Measurements from ENCODE around the gene DIDO1. TPM values are rescaled to one million over a fixed set of nuclear protein-coding genes. Genes with fewer than 3 reads are reported as not detected.
A peak's percentile ranks its signal among the peaks of the same experiment; 100 is the strongest.

The DIDO1 gene
- total RNA-seq, 2 donors from 2014 or later, result 50.0 TPM

DNA sequence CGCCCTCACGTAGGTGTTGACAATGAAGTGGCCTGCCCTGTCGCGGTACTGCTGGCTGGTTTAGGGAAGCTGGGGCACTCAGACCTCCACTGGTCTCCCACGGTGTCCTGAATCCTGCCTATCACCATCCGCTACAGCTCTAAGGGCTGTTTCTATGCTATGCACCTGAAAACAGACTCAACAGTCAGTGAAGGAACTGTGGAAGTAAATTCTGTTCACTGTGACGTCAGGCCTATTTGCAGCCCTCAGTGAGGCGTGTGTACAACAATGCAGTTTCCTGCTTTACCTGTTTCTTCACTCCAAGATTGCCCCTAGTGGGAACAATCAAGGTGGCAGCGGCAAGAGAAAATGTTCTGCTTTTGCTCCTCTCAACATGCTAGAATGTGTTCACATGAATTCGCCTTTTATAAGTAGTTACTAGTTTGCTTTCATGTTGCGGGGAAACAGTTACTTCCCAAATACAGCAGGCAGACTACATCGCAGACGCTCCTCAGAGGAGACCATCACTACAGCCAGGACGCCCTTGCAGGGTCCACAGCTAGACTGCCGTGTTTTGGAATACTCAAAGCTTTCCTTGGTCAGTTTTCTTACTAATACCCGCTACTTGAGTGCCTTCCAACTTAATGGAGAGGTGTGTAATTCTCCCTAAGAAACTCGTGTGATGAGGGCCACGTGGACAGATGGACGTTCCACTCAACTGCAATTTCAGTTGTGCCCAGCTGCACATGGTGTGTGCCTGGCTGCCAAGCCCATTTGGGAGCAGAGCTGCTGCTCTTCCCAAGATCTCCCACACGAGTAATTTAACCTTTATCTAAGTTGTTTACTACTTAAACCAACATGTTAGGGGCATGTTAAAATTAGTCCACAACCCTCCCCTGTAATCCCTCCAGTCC, 25.4 kb downstream of the DIDO1 start:
- Mint-ChIP-seq H3K4me3 (peak overlapping the region in 1 of 2 donors; percentile 14), H3K36me3 (ENCODE audit: insufficient read depth in 2 of 2) (peaks cover 11 to 27% of the 10 kb centered on the region in 2 donors), H3K4me1 (ENCODE audit: low read depth) (peaks cover 72% of the 10 kb centered on the region), H3K27me3 (ENCODE audit: low read depth) (no peaks in the 10 kb centered on the region), H3K27ac (peak overlapping the region; percentile 31), H3K9me3 (no peaks in the 10 kb centered on the region)
- no peak for DNase-seq
- ATAC-seq (replicated peaks in 1 of 2), result peak; percentile 27 to 30

DNA sequence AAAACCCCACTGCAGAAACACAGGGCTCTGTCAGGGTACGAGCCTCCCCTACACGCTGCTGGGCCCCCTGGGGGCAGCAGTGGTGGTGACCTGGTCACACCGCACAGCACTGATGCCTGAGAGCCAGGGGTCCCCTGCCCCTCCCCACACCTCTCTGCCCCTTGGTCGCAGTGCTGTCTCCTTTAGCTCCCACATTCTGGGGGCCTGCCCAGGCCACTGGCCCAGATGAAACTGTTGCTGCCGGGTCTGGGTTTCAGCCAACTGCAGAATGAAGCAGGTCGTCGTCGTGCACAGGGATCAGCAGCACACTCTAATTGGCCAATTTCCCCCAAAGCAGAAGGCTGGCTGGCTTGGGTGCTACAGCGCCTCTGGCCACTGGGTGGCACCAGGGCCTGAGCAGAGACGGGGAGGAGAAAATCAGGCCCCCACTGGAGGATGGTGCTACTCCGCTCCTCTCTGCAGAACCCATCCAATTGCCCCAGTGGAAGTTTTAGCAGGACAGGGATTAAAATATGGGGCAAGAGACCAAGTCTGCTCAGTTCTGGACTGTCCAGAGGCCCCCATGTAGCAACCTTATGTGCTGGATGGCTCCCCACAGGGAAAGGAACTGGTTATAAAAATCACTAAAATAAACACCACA, 26.1 kb downstream of the DIDO1 start:
- peaks cover 67% of the 10 kb centered on the region for H3K4me1 Mint-ChIP-seq (ENCODE audit: low read depth)
- DNase-seq, result peak; percentile 72 to 78
- peak overlapping the region; percentile 68 to 85 for H3K4me3 Mint-ChIP-seq
- H3K9me3 Mint-ChIP-seq, result no peaks in the 10 kb centered on the region
- peak overlapping the region; percentile 31 for H3K27ac Mint-ChIP-seq
- peak; percentile 85 to 87 for ATAC-seq (replicated peaks in 1 of 2)
- peaks cover 9 to 29% of the 10 kb centered on the region in 2 donors for H3K36me3 Mint-ChIP-seq (ENCODE audit: insufficient read depth in 2 of 2)
- no peaks in the 10 kb centered on the region for H3K27me3 Mint-ChIP-seq (ENCODE audit: low read depth)

DNA sequence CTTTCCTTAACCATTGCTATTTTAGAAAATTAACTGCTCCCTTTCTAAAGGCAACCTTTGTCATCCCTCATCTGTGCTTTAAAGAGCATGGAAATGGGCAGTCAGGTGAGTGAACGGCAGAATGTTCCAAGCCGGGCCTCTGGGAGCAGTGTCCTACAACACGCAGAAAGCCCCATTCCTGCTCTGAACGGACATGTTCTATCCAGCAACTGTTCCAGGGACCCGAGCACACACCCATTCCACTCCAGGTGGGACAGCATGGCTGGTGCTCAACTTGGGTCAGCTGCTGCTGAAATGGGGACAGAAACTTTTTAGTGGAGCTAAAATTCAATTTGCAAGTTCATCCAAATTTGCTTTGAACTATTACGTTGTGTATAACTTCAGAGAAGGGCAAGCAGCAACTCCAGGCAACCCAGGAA, 26.7 kb downstream of the DIDO1 start:
- no peak overlapping the region for H3K27ac Mint-ChIP-seq

DNA sequence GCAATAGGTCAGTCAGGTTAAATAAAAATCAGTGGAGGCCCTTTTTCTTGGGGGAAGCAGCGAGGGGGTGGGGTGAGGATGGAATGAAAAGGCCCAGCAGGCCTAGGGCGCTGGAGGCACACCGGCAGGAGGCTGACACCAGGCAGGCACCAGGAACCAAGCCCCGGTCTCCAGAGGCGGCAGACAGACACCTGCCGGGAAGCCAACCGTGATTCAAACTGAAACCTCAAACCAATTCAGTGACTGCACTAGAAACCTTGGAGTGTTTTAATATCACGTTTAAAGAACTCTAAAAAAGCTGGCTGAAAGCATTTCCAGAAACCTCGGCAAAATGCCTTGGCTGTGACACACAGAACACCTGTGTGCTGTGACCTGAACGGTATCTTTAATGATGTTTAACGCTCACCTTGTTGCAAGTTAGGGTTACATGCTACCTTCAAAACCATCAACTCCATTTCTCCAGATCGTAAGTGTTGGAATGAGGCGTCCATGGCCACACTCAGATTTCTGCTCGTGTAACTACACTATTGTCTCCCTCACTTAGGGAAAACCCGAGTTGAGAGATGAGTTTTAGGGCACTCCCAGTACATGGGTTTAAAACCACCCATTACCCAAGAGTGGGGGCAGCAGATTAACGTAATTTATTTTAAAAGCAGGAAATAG, 27.2 kb downstream of the DIDO1 start:
- DNase-seq (peak; percentile 33 to 59), ATAC-seq (replicated peaks in 1 of 2) (peak; percentile 23 to 66)
- Mint-ChIP-seq H3K9me3 (no peaks in the 10 kb centered on the region), H3K27ac (peak overlapping the region; percentile 74), H3K4me3 (peak overlapping the region; percentile 66 to 85), H3K36me3 (ENCODE audit: insufficient read depth in 2 of 2) (peaks cover 8 to 32% of the 10 kb centered on the region in 2 donors), H3K27me3 (ENCODE audit: low read depth) (no peaks in the 10 kb centered on the region), H3K4me1 (ENCODE audit: low read depth) (peaks cover 57% of the 10 kb centered on the region)

More for the DNA sequence above, 26.7 kb downstream of the DIDO1 start:
- Mint-ChIP-seq H3K36me3 (ENCODE audit: insufficient read depth in 2 of 2) (peaks cover 7 to 29% of the 10 kb centered on the region in 2 donors), H3K4me3 (peak overlapping the region in 1 of 2 donors; percentile 85), H3K4me1 (ENCODE audit: low read depth) (peaks cover 62% of the 10 kb centered on the region), H3K27me3 (ENCODE audit: low read depth) (no peaks in the 10 kb centered on the region), H3K9me3 (no peaks in the 10 kb centered on the region)
- ATAC-seq (replicated peaks in 1 of 2) (no peak), DNase-seq (no peak)

DNA sequence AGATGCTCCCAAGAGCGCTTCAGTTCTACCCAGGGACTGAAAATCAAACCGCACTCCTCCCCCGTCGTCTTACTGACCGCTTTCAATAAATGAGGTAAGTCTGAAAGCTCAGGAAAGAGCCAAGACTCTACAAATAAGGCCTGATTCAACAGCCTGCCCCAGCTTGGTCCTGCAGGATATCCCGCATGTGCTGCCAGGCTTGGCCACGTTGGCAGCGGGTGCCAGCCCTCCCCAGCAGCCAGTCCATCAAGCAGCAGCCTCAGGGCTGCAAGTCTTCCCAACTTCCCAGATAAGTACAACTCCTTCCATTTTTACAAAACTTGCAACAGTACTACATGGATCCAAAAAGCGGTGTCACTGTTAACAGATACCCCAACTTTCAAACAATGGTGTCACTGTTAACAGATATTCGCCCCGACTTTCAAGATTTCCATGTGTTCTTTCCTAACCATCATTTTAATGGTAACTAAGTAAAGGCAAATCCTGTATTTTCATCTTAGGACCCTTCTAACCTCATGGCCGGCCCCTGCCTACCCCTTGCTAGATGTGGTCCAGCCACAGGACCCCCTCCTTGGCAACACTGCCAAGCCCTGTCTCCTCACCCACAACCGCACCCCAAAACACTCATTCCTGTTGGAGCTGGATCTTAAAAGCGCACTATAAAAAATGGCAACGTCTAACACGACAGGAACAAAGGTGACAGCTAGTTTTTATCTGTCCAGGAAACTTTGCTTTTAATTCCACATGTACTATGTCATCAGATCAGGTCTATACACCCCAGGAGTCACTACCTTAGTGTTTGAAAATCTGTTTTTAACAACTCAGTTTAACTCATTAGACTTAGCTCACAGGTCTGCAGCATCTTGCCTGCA, 28.0 kb downstream of the DIDO1 start:
- Mint-ChIP-seq H3K9me3 (no peaks in the 10 kb centered on the region), H3K27ac (peak overlapping the region; percentile 69), H3K27me3 (ENCODE audit: low read depth) (no peaks in the 10 kb centered on the region), H3K4me1 (ENCODE audit: low read depth) (peaks cover 52% of the 10 kb centered on the region), H3K36me3 (ENCODE audit: insufficient read depth in 2 of 2) (peaks cover 7 to 37% of the 10 kb centered on the region in 2 donors), H3K4me3 (peak overlapping the region; percentile 66 to 85)
- no peak for ATAC-seq (replicated peaks in 1 of 2)
- DNase-seq, result no peak

DNA sequence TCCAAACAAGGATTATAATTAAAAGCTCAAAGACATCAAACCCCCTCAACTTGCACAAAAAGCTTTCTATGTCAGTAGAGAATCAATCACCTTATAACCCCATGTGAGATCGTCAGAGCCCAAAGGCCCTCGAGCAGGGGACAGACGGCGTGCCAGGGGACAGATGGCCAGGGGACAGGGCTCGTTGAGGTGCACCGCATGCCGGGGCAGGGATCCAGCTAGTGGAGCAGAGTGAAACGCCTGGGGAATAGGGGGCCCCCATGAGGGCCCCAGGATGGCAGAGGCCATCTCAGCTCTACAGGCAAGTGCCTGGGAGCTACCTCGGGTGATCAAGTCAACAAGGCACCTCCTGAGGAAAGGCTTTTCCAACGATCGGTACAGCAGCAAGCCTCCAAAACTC, 28.6 kb downstream of the DIDO1 start:
- ATAC-seq (replicated peaks in 1 of 2), result no peak
- H3K4me1 Mint-ChIP-seq (ENCODE audit: low read depth), result peaks cover 52% of the 10 kb centered on the region
- no peak overlapping the region for H3K27ac Mint-ChIP-seq
- H3K4me3 Mint-ChIP-seq, result no peak overlapping the region
- no peaks in the 10 kb centered on the region for H3K27me3 Mint-ChIP-seq (ENCODE audit: low read depth)
- H3K9me3 Mint-ChIP-seq, result no peaks in the 10 kb centered on the region
- DNase-seq, result no peak
- peaks cover 8 to 39% of the 10 kb centered on the region in 2 donors for H3K36me3 Mint-ChIP-seq (ENCODE audit: insufficient read depth in 2 of 2)

DNA sequence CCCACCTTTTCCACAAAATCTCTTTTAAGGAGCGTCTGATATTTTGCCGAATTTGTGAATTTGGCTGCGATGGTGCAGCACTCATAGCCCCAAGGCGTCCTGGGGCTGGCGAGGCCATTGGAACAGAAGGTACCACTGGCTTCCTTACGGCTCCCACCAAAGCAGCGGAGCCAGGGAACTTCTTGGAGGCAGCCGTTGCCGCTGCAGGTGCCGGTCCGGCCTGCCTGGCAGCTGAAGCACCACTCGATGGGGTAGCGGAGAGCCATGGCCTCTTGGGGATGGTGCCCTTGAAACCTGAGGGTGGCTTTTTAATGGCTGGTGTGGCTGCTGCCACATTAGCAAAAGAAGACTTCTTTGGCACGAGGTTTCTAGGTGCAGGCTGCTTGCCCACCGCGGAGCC, 29.8 kb downstream of the DIDO1 start:
- no peaks in the 10 kb centered on the region for H3K27me3 Mint-ChIP-seq (ENCODE audit: low read depth)
- no peak overlapping the region for H3K27ac Mint-ChIP-seq
- no peak overlapping the region for H3K4me3 Mint-ChIP-seq
- peaks cover 10 to 43% of the 10 kb centered on the region in 2 donors for H3K36me3 Mint-ChIP-seq (ENCODE audit: insufficient read depth in 2 of 2)
- peaks cover 54% of the 10 kb centered on the region for H3K4me1 Mint-ChIP-seq (ENCODE audit: low read depth)
- no peaks in the 10 kb centered on the region for H3K9me3 Mint-ChIP-seq
- no peak for ATAC-seq (replicated peaks in 1 of 2)
- no peak for DNase-seq

DNA sequence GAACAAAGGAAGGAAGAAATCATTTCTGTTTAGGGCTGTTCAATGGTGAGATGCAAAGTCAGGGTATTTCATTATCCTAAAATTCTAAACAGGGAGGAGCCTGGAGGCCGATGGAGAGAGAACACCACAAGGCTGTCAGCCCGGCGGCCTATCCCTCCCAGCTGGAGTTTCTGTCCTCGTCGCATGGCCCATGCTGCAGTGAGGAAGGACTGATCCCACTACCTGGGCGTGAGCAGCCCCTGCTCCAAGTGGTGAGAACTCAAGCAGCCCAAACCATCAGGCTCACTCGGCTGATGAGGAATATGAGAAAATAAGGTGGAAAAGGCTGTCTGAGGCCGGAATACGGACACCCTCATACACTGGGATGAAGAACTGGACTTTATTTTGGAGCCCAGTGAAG, 30.8 kb downstream of the DIDO1 start:
- H3K9me3 Mint-ChIP-seq, result no peaks in the 10 kb centered on the region
- H3K4me1 Mint-ChIP-seq (ENCODE audit: low read depth), result peaks cover 57% of the 10 kb centered on the region
- DNase-seq (no peak), ATAC-seq (replicated peaks in 1 of 2) (no peak)
- H3K27me3 Mint-ChIP-seq (ENCODE audit: low read depth), result no peaks in the 10 kb centered on the region
- peak overlapping the region; percentile 89 for H3K27ac Mint-ChIP-seq
- H3K4me3 Mint-ChIP-seq, result no peak overlapping the region
- H3K36me3 Mint-ChIP-seq (ENCODE audit: insufficient read depth in 2 of 2), result peaks cover 10 to 51% of the 10 kb centered on the region in 2 donors

DNA sequence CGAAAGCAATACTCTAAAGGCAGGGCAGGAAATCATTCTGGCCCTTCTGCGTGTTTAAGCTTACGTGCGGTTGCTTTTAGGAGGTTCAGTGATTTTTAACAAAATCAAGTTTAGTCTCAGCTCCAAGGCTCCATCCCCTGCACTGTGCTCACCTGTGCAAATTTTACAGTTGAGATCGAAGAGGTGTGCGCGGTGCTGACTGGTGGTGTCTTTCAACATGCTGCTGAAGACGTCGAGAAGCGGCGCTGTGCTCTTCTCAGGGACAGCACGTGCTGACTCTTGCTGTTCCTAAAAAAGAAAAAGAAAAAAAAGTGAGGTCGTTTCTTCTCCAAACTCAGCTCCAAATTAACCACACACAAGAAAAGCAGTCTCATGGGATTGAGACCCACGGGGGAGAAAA, 32.0 kb downstream of the DIDO1 start:
- Mint-ChIP-seq H3K36me3 (ENCODE audit: insufficient read depth in 2 of 2) (peaks cover 10 to 54% of the 10 kb centered on the region in 2 donors), H3K4me3 (no peak overlapping the region), H3K27me3 (ENCODE audit: low read depth) (no peaks in the 10 kb centered on the region), H3K27ac (no peak overlapping the region), H3K9me3 (no peaks in the 10 kb centered on the region), H3K4me1 (ENCODE audit: low read depth) (peaks cover 45% of the 10 kb centered on the region)
- no peak for ATAC-seq (replicated peaks in 1 of 2)
- DNase-seq, result no peak

DNA sequence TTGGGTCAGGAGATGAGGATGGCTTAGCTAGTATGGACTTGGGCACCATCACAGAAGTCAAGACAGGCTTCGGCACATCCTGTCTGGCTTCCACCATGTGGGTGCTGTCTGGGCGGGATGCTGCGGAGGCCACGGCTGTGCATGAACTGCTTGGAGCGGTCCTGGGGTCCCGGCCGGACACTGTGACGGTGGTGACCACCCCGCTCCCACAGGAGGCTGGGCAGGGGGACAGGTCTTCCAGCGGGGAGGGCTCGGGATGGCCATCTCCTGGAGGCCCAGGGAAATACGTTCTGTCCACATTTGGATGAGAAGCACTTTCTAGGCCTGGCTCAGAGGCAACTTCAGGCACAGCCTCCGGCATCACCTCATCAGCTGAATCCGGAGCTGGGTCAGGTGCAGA, 32.6 kb downstream of the DIDO1 start:
- Mint-ChIP-seq H3K4me1 (ENCODE audit: low read depth) (peaks cover 39% of the 10 kb centered on the region), H3K9me3 (no peaks in the 10 kb centered on the region), H3K27ac (no peak overlapping the region), H3K36me3 (ENCODE audit: insufficient read depth in 2 of 2) (peaks cover 10 to 54% of the 10 kb centered on the region in 2 donors), H3K27me3 (ENCODE audit: low read depth) (no peaks in the 10 kb centered on the region), H3K4me3 (no peak overlapping the region)
- DNase-seq (no peak), ATAC-seq (replicated peaks in 1 of 2) (no peak)

DNA sequence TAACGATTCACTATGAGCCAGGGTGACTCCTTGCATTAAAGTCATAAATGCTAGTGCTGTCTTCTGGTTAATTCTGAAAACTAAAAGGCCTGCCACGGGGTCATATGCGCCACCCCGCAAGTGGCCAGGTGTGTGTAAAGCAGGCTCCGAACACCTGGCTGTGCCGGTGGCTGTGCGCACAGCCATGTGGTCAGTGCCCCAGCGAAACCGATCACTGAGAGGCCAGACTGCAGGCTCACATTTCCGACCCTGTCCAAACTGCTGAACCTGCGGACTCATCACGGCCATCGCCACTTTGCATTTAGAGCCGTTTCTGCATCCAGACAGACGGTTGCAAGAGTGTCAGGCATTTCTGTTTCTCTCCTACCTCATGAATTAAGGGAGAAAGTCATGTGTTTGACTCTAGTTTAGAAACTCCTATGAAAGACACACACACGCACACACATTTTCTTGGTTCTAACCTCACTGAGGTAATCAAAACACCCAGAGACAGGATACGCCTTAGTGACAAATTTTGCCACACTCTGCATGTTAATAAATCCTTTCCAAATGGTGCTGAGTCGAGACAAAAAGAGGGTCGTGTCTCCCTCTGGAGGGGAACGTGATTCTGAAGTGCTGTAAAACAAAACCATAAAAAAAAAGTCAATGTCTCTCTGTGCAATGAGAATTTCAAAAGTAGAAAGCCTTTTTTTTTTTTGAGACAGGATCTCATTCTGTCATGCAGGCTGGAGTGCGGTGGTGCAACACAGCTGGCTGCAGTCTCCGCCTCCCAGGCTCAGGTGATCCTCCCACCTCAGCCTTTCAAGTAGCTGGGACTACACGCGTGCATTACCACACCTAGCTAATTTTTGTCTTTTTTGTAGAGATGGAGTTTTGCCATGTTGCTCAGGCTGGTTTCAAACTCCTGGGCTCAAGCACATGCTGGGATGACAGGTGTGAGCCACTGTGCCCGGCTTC, 33.7 kb downstream of the DIDO1 start:
- peaks cover 38% of the 10 kb centered on the region for H3K4me1 Mint-ChIP-seq (ENCODE audit: low read depth)
- peaks cover 10 to 59% of the 10 kb centered on the region in 2 donors for H3K36me3 Mint-ChIP-seq (ENCODE audit: insufficient read depth in 2 of 2)
- H3K27me3 Mint-ChIP-seq (ENCODE audit: low read depth), result no peaks in the 10 kb centered on the region
- no peaks in the 10 kb centered on the region for H3K9me3 Mint-ChIP-seq
- DNase-seq (peak in 1 of 2 donors; percentile 35), ATAC-seq (replicated peaks in 1 of 2) (peak; percentile 34 to 63)
- H3K4me3 Mint-ChIP-seq, result no peak overlapping the region
- no peak overlapping the region for H3K27ac Mint-ChIP-seq
